GM12892 (cell line): ENCODE data around the gene SEMA6B.

Source experiments
- DNase-seq: peaks from one replicate; pipeline ENCODE4 v3.0.0; 2011; ENCODE audit not compliant: insufficient read length
- FAIRE-seq: peaks from 2 replicates; lab custom pipeline; 2011; peaks lifted over from hg19 to GRCh38; lab: Jason Lieb, UNC
- POLR2A ChIP-seq: IDR thresholded peaks from 2 replicates; pipeline ENCODE4 v1.6.1; 2011; ENCODE audit warnings: low read depth, low read length, control low read depth
- POLR2AphosphoS5 ChIP-seq: IDR thresholded peaks from 2 replicates; pipeline ENCODE4 v1.6.1; 2011; ENCODE audit warnings: low read depth, low read length, control low read depth
- TAF1 ChIP-seq: IDR thresholded peaks from 2 replicates; pipeline ENCODE4 v1.6.1; 2011; ENCODE audit warnings: low read depth, mild to moderate bottlenecking, control low read depth, low read length, borderline replicate concordance

The SEMA6B gene

GRCh38 chr19:4515732-4516131 lies 43.8 kb downstream of the SEMA6B start:
- FAIRE-seq: no peak
- DNase-seq: no peak
- no peak for TF ChIP-seq POLR2AphosphoS5
- TF ChIP-seq POLR2A: no peak
- TF ChIP-seq TAF1: no peak

- DNase-seq (no peak), FAIRE-seq (no peak)
- TF ChIP-seq TAF1 (no peak), POLR2AphosphoS5 (no peak), POLR2A (no peak)
Observed at GRCh38 chr19:4513248-4513647, 46.2 kb downstream of the SEMA6B start.

GRCh38 chr19:4512070-4512469 lies 47.4 kb downstream of the SEMA6B start:
- FAIRE-seq: no peak
- no peak for TF ChIP-seq POLR2A
- no peak for TF ChIP-seq POLR2AphosphoS5
- TF ChIP-seq TAF1: no peak
- DNase-seq: no peak

GRCh38 chr19:4511300-4512054 lies 48.0 kb downstream of the SEMA6B start:
- TF ChIP-seq TAF1 (no peak), POLR2AphosphoS5 (no peak), POLR2A (no peak)
- no peak for DNase-seq
- FAIRE-seq: no peak

- DNase-seq (no peak), FAIRE-seq (no peak)
- no peak for TF ChIP-seq TAF1
- TF ChIP-seq POLR2A: no peak
- no peak for TF ChIP-seq POLR2AphosphoS5
Observed at GRCh38 chr19:4510435-4511255, 48.8 kb downstream of the SEMA6B start.

GRCh38 chr19:4508698-4509097 lies 50.8 kb downstream of the SEMA6B start:
- DNase-seq: no peak
- FAIRE-seq: no peak
- no peak for TF ChIP-seq POLR2AphosphoS5
- no peak for TF ChIP-seq POLR2A
- TF ChIP-seq TAF1: no peak

- no peak for DNase-seq
- no peak for FAIRE-seq
- TF ChIP-seq POLR2AphosphoS5 (no peak), POLR2A (no peak), TAF1 (no peak)
Observed at GRCh38 chr19:4507804-4508203, 51.7 kb downstream of the SEMA6B start.

GRCh38 chr19:4507150-4507452 lies 52.4 kb downstream of the SEMA6B start:
- DNase-seq: no peak
- no peak for TF ChIP-seq POLR2AphosphoS5
- FAIRE-seq: no peak

- no peak for DNase-seq
- FAIRE-seq: no peak
- TF ChIP-seq TAF1: no peak
- TF ChIP-seq POLR2A: no peak
- no peak for TF ChIP-seq POLR2AphosphoS5
Observed at GRCh38 chr19:4506449-4507149, 52.9 kb downstream of the SEMA6B start.

GRCh38 chr19:4505570-4506448 lies 53.7 kb downstream of the SEMA6B start:
- DNase-seq (no peak), FAIRE-seq (no peak)
- TF ChIP-seq POLR2A (no peak), POLR2AphosphoS5 (no peak), TAF1 (no peak)

GRCh38 chr19:4504891-4505569 lies 54.5 kb downstream of the SEMA6B start:
- FAIRE-seq: no peak
- no peak for DNase-seq
- no peak for TF ChIP-seq TAF1
- no peak for TF ChIP-seq POLR2A
- no peak for TF ChIP-seq POLR2AphosphoS5
